MCF 10A (cell line): ENCODE measurements around the gene RRAGD. TPM values are rescaled to one million over a fixed set of nuclear protein-coding genes. Genes with fewer than 3 reads are reported as not detected.

ENCODE experiments used
- Bru-seq: library from RNA; stranded (reverse); fragments of 400-500 nt; gene quantifications from one replicate; lab custom pipeline; 2021; lab: Mats Ljungman, UMichigan
- BruChase-seq, 2 experiments: library from RNA; stranded (reverse); fragments of 400-500 nt; gene quantifications; one replicate each; lab custom pipeline; 2021; lab: Mats Ljungman, UMichigan
- BruUV-seq: library from RNA; stranded (reverse); fragments of 400-500 nt; replicated peaks from 2 replicates; lab custom pipeline; 2021; lab: Mats Ljungman, UMichigan
- CTCF ChIA-PET: fragments of 300-600 bp; sonication (Branson Sonifier 250); formaldehyde crosslinking; extraction: SDS; loops from one replicate; lab custom pipeline; 2021; ENCODE audit warnings: antibody characterized with exemption, inconsistent platforms; lab: Yijun Ruan, JAX
- POLR2A ChIA-PET: fragments of 300-600, 350-650 bp; sonication (Branson Sonifier 250); formaldehyde crosslinking; extraction: SDS; loops from one replicate; lab custom pipeline; 2020; ENCODE audit warnings: antibody characterized with exemption, inconsistent platforms; lab: Yijun Ruan, JAX
- DNase-seq: peaks from one replicate; pipeline ENCODE4 v3.0.0-alpha.2; 2018; ENCODE audit not compliant: unreplicated experiment
- H3K27ac Mint-ChIP-seq: one replicate; pipeline ENCODE4 v1.8.0; 2022; ENCODE audit warnings: mild to moderate bottlenecking, low read depth, mixed read lengths; ENCODE audit not compliant: unreplicated experiment
- H3K27me3 Mint-ChIP-seq: one replicate; pipeline ENCODE4 v1.8.0; 2022; ENCODE audit warnings: mixed read lengths; ENCODE audit not compliant: insufficient read depth, unreplicated experiment
- H3K36me3 Mint-ChIP-seq: one replicate; pipeline ENCODE4 v1.8.0; 2022; ENCODE audit warnings: mild to moderate bottlenecking, moderate library complexity, mixed read lengths; ENCODE audit not compliant: insufficient read depth, unreplicated experiment
- H3K4me1 Mint-ChIP-seq: one replicate; pipeline ENCODE4 v1.8.0; 2022; ENCODE audit warnings: mixed read lengths; ENCODE audit not compliant: insufficient read depth, unreplicated experiment
- H3K4me3 Mint-ChIP-seq: one replicate; pipeline ENCODE4 v1.8.0; 2022; ENCODE audit warnings: mild to moderate bottlenecking, moderate library complexity, mixed read lengths; ENCODE audit not compliant: unreplicated experiment
- H3K9me3 Mint-ChIP-seq: one replicate; pipeline ENCODE4 v1.8.0; 2022; ENCODE audit warnings: mixed read lengths; ENCODE audit not compliant: unreplicated experiment
- CTCF ChIP-seq: fragments of 200-600 bp; IDR thresholded peaks from one replicate; pipeline ENCODE4 v1.8.0; 2022; ENCODE audit warnings: antibody characterized with exemption, mild to moderate bottlenecking; ENCODE audit not compliant: unreplicated experiment
- intact Hi-C: fragments of 100-400 bp; cut with micrococcal nuclease; formaldehyde crosslinking; loops from 2 replicates; pipeline ENCODE4 v1.14.1; 2022
- long read RNA-seq: library from polyadenylated mRNA; stranded (forward); transcript quantifications from one replicate; pipeline ENCODE4 v2.0.0, GENCODE V29; 2022
- total RNA-seq: library from RNA; stranded (reverse); gene quantifications from 2 replicates; pipeline ENCODE4 v1.2.3, GENCODE V29; 2022

Gene RRAGD
- 0.33 and 0.49 TPM in 2 replicates for total RNA-seq
- percentile 21 among the genes with signal in this experiment for Bru-seq, nascent RNA
- percentile 24 among the genes with signal in this experiment for BruChase-seq, experiment 1, labeled RNA remaining after a 6-hour chase
- BruChase-seq, experiment 2, labeled RNA remaining after a 2-hour chase = percentile 22 among the genes with signal in this experiment
- long read RNA-seq = 0 reads

- peak within 1 kb of the TSS; percentile 71 for H3K4me3 Mint-ChIP-seq
- CTCF ChIA-PET = interaction anchor here (0.6 to 3.2 kb wide), 4 partner anchors 20 to 188 kb away, joined by 3 to 12 read pairs (median 4); no protein-coding TSS in a partner anchor
- BruUV-seq = no TSS peak
- H3K36me3 Mint-ChIP-seq = no peaks in the 10 kb centered on the region
- intact Hi-C loops = no loop called here
- POLR2A ChIA-PET = interaction anchor here (0.8 to 1.1 kb wide), 3 partner anchors 40 to 231 kb away, joined by 3 read pairs; no protein-coding TSS in a partner anchor
- no peak for DNase-seq
- H3K27me3 Mint-ChIP-seq = peaks cover 25% of the 10 kb centered on the region
- H3K4me1 Mint-ChIP-seq = no peaks in the 10 kb centered on the region
- H3K27ac Mint-ChIP-seq = no peak within 1 kb of the TSS
- no peak for TF ChIP-seq CTCF
- no peaks in the 10 kb centered on the region for H3K9me3 Mint-ChIP-seq
Observed at GRCh38 chr6:89412071-89413005, at the start of gene RRAGD. Gene RRAGD (minus strand): TSS chr6:89412273. CDS start chr6:89411993, 280 bp downstream.

GRCh38 chr6:89460713-89461112 lies 48.6 kb upstream of the RRAGD start:
- POLR2A ChIA-PET = no interaction called here

GRCh38 chr6:89459501-89459900 lies 47.4 kb upstream of the RRAGD start:
- BruUV-seq = no TSS peak
- POLR2A ChIA-PET = no interaction called here
- Mint-ChIP-seq H3K36me3 (no peaks in the 10 kb centered on the region), H3K4me1 (no peaks in the 10 kb centered on the region), H3K9me3 (no peaks in the 10 kb centered on the region), H3K4me3 (no peak overlapping the region), H3K27ac (no peak overlapping the region), H3K27me3 (no peaks in the 10 kb centered on the region)
- no peak for TF ChIP-seq CTCF
- no peak for DNase-seq
- CTCF ChIA-PET = interaction anchor here (0.5 kb wide), 1 partner anchor 108 kb away, joined by 3 read pairs; no protein-coding TSS in a partner anchor
- intact Hi-C loops = no loop called here

More at GRCh38 chr6:89460713-89461112, 48.6 kb upstream of the RRAGD start:
- no peak for DNase-seq
- H3K27ac Mint-ChIP-seq = no peak overlapping the region
- no TSS peak for BruUV-seq
- H3K4me3 Mint-ChIP-seq = no peak overlapping the region
- no peaks in the 10 kb centered on the region for H3K4me1 Mint-ChIP-seq
- intact Hi-C loops = no loop called here
- no peaks in the 10 kb centered on the region for H3K36me3 Mint-ChIP-seq
- no peaks in the 10 kb centered on the region for H3K9me3 Mint-ChIP-seq
- H3K27me3 Mint-ChIP-seq = no peaks in the 10 kb centered on the region
- no peak for TF ChIP-seq CTCF
- CTCF ChIA-PET = interaction anchor here (1.3 kb wide), 1 partner anchor 88 kb away, joined by 5 read pairs; no protein-coding TSS in a partner anchor

- Mint-ChIP-seq H3K9me3 (no peaks in the 10 kb centered on the region), H3K4me3 (no peak overlapping the region), H3K27me3 (no peaks in the 10 kb centered on the region), H3K36me3 (no peaks in the 10 kb centered on the region), H3K4me1 (no peaks in the 10 kb centered on the region), H3K27ac (no peak overlapping the region)
- ChIA-PET POLR2A (no interaction called here), CTCF (interaction anchor here (0.6 kb wide), 1 partner anchor 8 kb away, joined by 5 read pairs; no protein-coding TSS in a partner anchor)
- intact Hi-C loops = no loop called here
- no TSS peak for BruUV-seq
- DNase-seq = peak; percentile 17
- TF ChIP-seq CTCF = no peak
Observed at GRCh38 chr6:89458704-89459103, 46.6 kb upstream of the RRAGD start.
